ENCODE measurements around the gene ATIC. TPM values are rescaled to one million over a fixed set of nuclear protein-coding genes. Genes with fewer than 3 reads are reported as not detected.

ATIC gene
- total RNA-seq (2021), result 285 to 309 TPM (median 290 TPM) in 3 replicates
- percentile 91 among the genes with signal in this experiment for Bru-seq, nascent RNA
- long read RNA-seq, experiment 1, transcript ATIC-201 (16 exons, 2,213 nt), result major isoform, 504 of 638 reads
- long read RNA-seq, experiment 1, transcript ATIC-205 (15 exons, 2,275 nt), result minor isoform, 23 of 638 reads
- long read RNA-seq, experiment 1, transcript ATIC-212 (2 exons, 486 nt), result minor isoform, 5 of 638 reads
- long read RNA-seq, experiment 1, transcript ATIC-207 (16 exons, 2,187 nt), result minor isoform, 13 of 638 reads
- long read RNA-seq, experiment 1, partial matches to known transcripts, result 49 of 638 reads
- long read RNA-seq, experiment 1, other reads (novel, unspliced or antisense), result 42 of 638 reads
- long read RNA-seq, experiment 2, transcript ATIC-201 (16 exons, 2,213 nt), result major isoform, 96 of 229 reads
- long read RNA-seq, experiment 2, transcript ATIC-205 (15 exons, 2,275 nt), result minor isoform, 21 of 229 reads
- long read RNA-seq, experiment 2, transcript ATIC-212 (2 exons, 486 nt), result minor isoform, 6 of 229 reads
- long read RNA-seq, experiment 2, partial matches to known transcripts, result 63 of 229 reads
- long read RNA-seq, experiment 2, other reads (novel, unspliced or antisense), result 36 of 229 reads
- long read RNA-seq, experiment 3, transcript ATIC-205 (15 exons, 2,275 nt), result minor isoform, 8 of 698 reads
- long read RNA-seq, experiment 3, transcript ATIC-201 (16 exons, 2,213 nt), result major isoform, 609 of 698 reads
- long read RNA-seq, experiment 3, partial matches to known transcripts, result 47 of 698 reads
- long read RNA-seq, experiment 3, other reads (novel, unspliced or antisense), result 34 of 698 reads

- H3K36me3 Mint-ChIP-seq, result peaks cover 36% of the 10 kb centered on the region
- peak within 1 kb of the TSS; percentile 93 for H3K4me3 Mint-ChIP-seq
- H3K27me3 Mint-ChIP-seq (ENCODE audit: low read depth), result no peaks in the 10 kb centered on the region
- POLR2A ChIA-PET, result interaction anchor here (0.5 to 0.9 kb wide), 5 partner anchors 9 to 1185 kb away, joined by 3 to 4 read pairs (median 3); no protein-coding TSS in a partner anchor
- DNase-seq (ENCODE audit: low spot score) (peak; percentile 95), ATAC-seq (peak; percentile 98)
- peaks cover 9% of the 10 kb centered on the region for H3K9me3 Mint-ChIP-seq
- H3K4me1 Mint-ChIP-seq, result peaks cover 24% of the 10 kb centered on the region
- H3K27ac Mint-ChIP-seq, result peak within 1 kb of the TSS; percentile 97
- CTCF ChIA-PET, result interaction anchor here (0.5 to 1.7 kb wide), 3 partner anchors 16 to 940 kb away, joined by 3 to 9 read pairs (median 4); no protein-coding TSS in a partner anchor
- TF ChIP-seq ZBTB21 (CRISPR knock-in tag; IDR thresholded peaks at IDR 0.05; ENCODE audit: borderline replicate concordance), result peak; percentile 91
- no peak for TF ChIP-seq AR (CRISPR knock-in tag; IDR thresholded peaks at IDR 0.05)
- TF ChIP-seq, protein P1, sequence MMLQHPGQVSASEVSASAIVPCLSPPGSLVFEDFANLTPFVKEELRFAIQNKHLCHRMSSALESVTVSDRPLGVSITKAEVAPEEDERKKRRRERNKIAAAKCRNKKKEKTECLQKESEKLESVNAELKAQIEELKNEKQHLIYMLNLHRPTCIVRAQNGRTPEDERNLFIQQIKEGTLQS (CRISPR knock-in tag; conservative IDR thresholded peaks at IDR 0.05), result no peak
- TF ChIP-seq IRF1 (CRISPR knock-in tag; IDR thresholded peaks at IDR 0.05), result no peak
- TF ChIP-seq, protein P2, sequence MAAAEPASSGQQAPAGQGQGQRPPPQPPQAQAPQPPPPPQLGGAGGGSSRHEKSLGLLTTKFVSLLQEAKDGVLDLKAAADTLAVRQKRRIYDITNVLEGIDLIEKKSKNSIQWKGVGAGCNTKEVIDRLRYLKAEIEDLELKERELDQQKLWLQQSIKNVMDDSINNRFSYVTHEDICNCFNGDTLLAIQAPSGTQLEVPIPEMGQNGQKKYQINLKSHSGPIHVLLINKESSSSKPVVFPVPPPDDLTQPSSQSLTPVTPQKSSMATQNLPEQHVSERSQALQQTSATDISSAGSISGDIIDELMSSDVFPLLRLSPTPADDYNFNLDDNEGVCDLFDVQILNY (CRISPR knock-in tag; IDR thresholded peaks at IDR 0.05), result peak; percentile 87; the same call in 1 of the 2 replicates
- TF ChIP-seq NFYB (CRISPR knock-in tag; conservative IDR thresholded peaks at IDR 0.05; ENCODE audit: low read depth), result peak; percentile 44; the same call in 1 of the 2 replicates
- TF ChIP-seq ZNF232 (CRISPR knock-in tag; IDR thresholded peaks at IDR 0.05), result peak; percentile 93; the same call in 1 of the 2 replicates
- TF ChIP-seq, protein P3, sequence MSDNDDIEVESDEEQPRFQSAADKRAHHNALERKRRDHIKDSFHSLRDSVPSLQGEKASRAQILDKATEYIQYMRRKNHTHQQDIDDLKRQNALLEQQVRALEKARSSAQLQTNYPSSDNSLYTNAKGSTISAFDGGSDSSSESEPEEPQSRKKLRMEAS (CRISPR knock-in tag; IDR thresholded peaks at IDR 0.05), result peak; percentile 99
- TF ChIP-seq NR2C2 (CRISPR knock-in tag; IDR thresholded peaks at IDR 0.05), result peak; percentile 44; the same call in 1 of the 2 replicates
- TF ChIP-seq SMAD3 (CRISPR knock-in tag; IDR thresholded peaks at IDR 0.05; ENCODE audit: borderline replicate concordance), result no peak
- TF ChIP-seq ZNF512 (CRISPR knock-in tag; IDR thresholded peaks at IDR 0.05; ENCODE audit: borderline replicate concordance), result 0 out of 2 replicates have a peak, but pooled peaks have one; percentile 46
- TF ChIP-seq NR1H2 (CRISPR knock-in tag; IDR thresholded peaks at IDR 0.05), result no peak
- peak; percentile 95 for TF ChIP-seq NFE2L1 (CRISPR knock-in tag; IDR thresholded peaks at IDR 0.05)
- TF ChIP-seq ZNF219 (CRISPR knock-in tag; IDR thresholded peaks at IDR 0.05; ENCODE audit: borderline replicate concordance), result no peak
- TF ChIP-seq ZNF138 (CRISPR knock-in tag; conservative IDR thresholded peaks at IDR 0.05), result 0 out of 2 replicates have a peak, but pooled peaks have one; percentile 55
- TF ChIP-seq JAZF1 (CRISPR knock-in tag; IDR thresholded peaks at IDR 0.05), result no peak
- TF ChIP-seq ATF1 (CRISPR knock-in tag; IDR thresholded peaks at IDR 0.05), result 0 out of 2 replicates have a peak, but pooled peaks have one; percentile 88
- TF ChIP-seq PRDM15 (CRISPR knock-in tag; IDR thresholded peaks at IDR 0.05), result peak; percentile 72
- TF ChIP-seq IRF2 (CRISPR knock-in tag; IDR thresholded peaks at IDR 0.05; ENCODE audit: borderline replicate concordance, low read depth), result peak; percentile 71; the same call in 1 of the 2 replicates
- TF ChIP-seq SMAD4 (CRISPR knock-in tag; IDR thresholded peaks at IDR 0.05), result no peak
- no peak for TF ChIP-seq NFATC4 (CRISPR knock-in tag; IDR thresholded peaks at IDR 0.05)
- peak; percentile 14; the same call in 1 of the 2 replicates for TF ChIP-seq HMGA2 (CRISPR knock-in tag; IDR thresholded peaks at IDR 0.05)
- peak; percentile 93 for TF ChIP-seq TP53 (CRISPR knock-in tag; IDR thresholded peaks at IDR 0.05)
- peak; percentile 94 for TF ChIP-seq GABPB1 (CRISPR knock-in tag; IDR thresholded peaks at IDR 0.05)
Measured at GRCh38 chr2:215311625-215312396, at the start of gene ATIC. Gene ATIC (plus strand): TSS chr2:215312059. CDS start chr2:215312143, 84 bp downstream.
